Astrocyte (in vitro differentiated cells and primary cell): Measurements from ENCODE around the gene EVX1. TPM values are rescaled to one million over a fixed set of nuclear protein-coding genes. Genes with fewer than 3 reads are reported as not detected.

Source experiments
- DNase-seq: peaks from one replicate; pipeline ENCODE4 v3.0.0-alpha.2; 2010; ENCODE audit warnings: low read depth
- FAIRE-seq: peaks from 2 replicates; lab custom pipeline; 2011; peaks lifted over from hg19 to GRCh38; lab: Jason Lieb, UNC
- H2AFZ ChIP-seq: 2 replicates; pipeline ENCODE4 v1.6.0; 2012; ENCODE audit warnings: low read depth, low read length, inconsistent platforms
- H3K27ac ChIP-seq: 2 replicates; pipeline ENCODE4 v1.5.1; 2011; ENCODE audit warnings: low read depth, low read length, inconsistent platforms
- H3K27me3 ChIP-seq: 2 replicates; pipeline ENCODE4 v1.6.0; 2011; ENCODE audit warnings: low read length, inconsistent platforms; ENCODE audit not compliant: insufficient read depth
- H3K36me3 ChIP-seq: 2 replicates; pipeline ENCODE4 v1.5.1; 2011; ENCODE audit warnings: low read length, inconsistent platforms; ENCODE audit not compliant: insufficient read depth
- H3K4me1 ChIP-seq: 2 replicates; pipeline ENCODE4 v1.5.1; 2011; ENCODE audit warnings: low read length, inconsistent platforms; ENCODE audit not compliant: insufficient read depth
- H3K4me2 ChIP-seq: 2 replicates; pipeline ENCODE4 v1.6.0; 2012; ENCODE audit warnings: low read length, inconsistent platforms
- H3K4me3 ChIP-seq: 2 replicates; pipeline ENCODE4 v1.5.1; 2011; ENCODE audit warnings: low read depth, mild to moderate bottlenecking, low read length, inconsistent platforms; ENCODE audit not compliant: insufficient read depth
- H3K79me2 ChIP-seq: 2 replicates; pipeline ENCODE4 v1.6.0; 2012; ENCODE audit warnings: mild to moderate bottlenecking, low read length, inconsistent platforms; ENCODE audit not compliant: insufficient read depth
- H3K9ac ChIP-seq: 2 replicates; pipeline ENCODE4 v1.6.0; 2012; ENCODE audit warnings: mild to moderate bottlenecking, low read length, inconsistent platforms
- H3K9me3 ChIP-seq: 2 replicates; pipeline ENCODE4 v1.5.1; 2012; ENCODE audit warnings: low read depth, mild to moderate bottlenecking, low read length, inconsistent platforms; ENCODE audit not compliant: insufficient read depth
- H4K20me1 ChIP-seq: 2 replicates; pipeline ENCODE4 v1.6.0; 2012; ENCODE audit warnings: low read length, inconsistent platforms; ENCODE audit not compliant: insufficient read depth
- H3K27ac Mint-ChIP-seq: one replicate; pipeline ENCODE4 v1.8.0; 2021; ENCODE audit warnings: mild to moderate bottlenecking, mixed read lengths; ENCODE audit not compliant: unreplicated experiment
- H3K27me3 Mint-ChIP-seq: one replicate; pipeline ENCODE4 v1.8.0; 2021; ENCODE audit warnings: low read depth, mixed read lengths; ENCODE audit not compliant: unreplicated experiment
- H3K36me3 Mint-ChIP-seq: one replicate; pipeline ENCODE4 v1.8.0; 2021; ENCODE audit warnings: low read depth, mixed read lengths; ENCODE audit not compliant: unreplicated experiment
- H3K4me1 Mint-ChIP-seq: one replicate; pipeline ENCODE4 v1.8.0; 2021; ENCODE audit warnings: low read depth, mixed read lengths; ENCODE audit not compliant: unreplicated experiment
- H3K4me3 Mint-ChIP-seq: one replicate; pipeline ENCODE4 v1.8.0; 2021; ENCODE audit warnings: mild to moderate bottlenecking, moderate library complexity, mixed read lengths; ENCODE audit not compliant: unreplicated experiment
- H3K9me3 Mint-ChIP-seq: one replicate; pipeline ENCODE4 v1.8.0; 2021; ENCODE audit warnings: mild to moderate bottlenecking, mixed read lengths; ENCODE audit not compliant: unreplicated experiment
- CTCF ChIP-seq: IDR thresholded peaks from 2 replicates; pipeline ENCODE4 v1.5.1; 2011; ENCODE audit warnings: low read depth, mild to moderate bottlenecking, inconsistent platforms, low read length, moderate library complexity; ENCODE audit not compliant: insufficient read depth
- EZH2 ChIP-seq: IDR thresholded peaks from 2 replicates; pipeline ENCODE4 v1.6.1; 2012; ENCODE audit warnings: mild to moderate bottlenecking, low read length, inconsistent platforms; ENCODE audit not compliant: insufficient read depth
- total RNA-seq: library from RNA; stranded (reverse); gene quantifications from 2 replicates; pipeline ENCODE4 v1.2.1, GENCODE V29; 2021

The EVX1 gene
- total RNA-seq, 1 donor from 2014 or later = not detected

- Mint-ChIP-seq H3K4me3 (no peak overlapping the region), H3K36me3 (no peaks in the 10 kb centered on the region), H3K27ac (no peak overlapping the region), H3K9me3 (peaks cover 12% of the 10 kb centered on the region), H3K27me3 (peaks cover 84% of the 10 kb centered on the region), H3K4me1 (peaks cover 13% of the 10 kb centered on the region)
- DNase-seq (peak; percentile 6), FAIRE-seq (peak; percentile 13)
- Histone ChIP-seq H4K20me1 (peaks cover 3% of the 10 kb centered on the region), H3K27ac (no peak overlapping the region), H2AFZ (no peak overlapping the region), H3K36me3 (no peaks in the 10 kb centered on the region), H3K4me1 (peaks cover 8% of the 10 kb centered on the region), H3K27me3 (peaks cover 91% of the 10 kb centered on the region), H3K79me2 (no peaks in the 10 kb centered on the region), H3K4me3 (no peak overlapping the region), H3K9ac (no peak overlapping the region), H3K4me2 (no peak overlapping the region), H3K9me3 (no peaks in the 10 kb centered on the region)
- no peak for TF ChIP-seq EZH2
- no peak for TF ChIP-seq CTCF
Measured at GRCh38 chr7:27237735-27238334, 4.8 kb upstream of the EVX1 start.

- Mint-ChIP-seq H3K36me3 (peaks cover 1% of the 10 kb centered on the region), H3K4me1 (peaks cover 13% of the 10 kb centered on the region), H3K27ac (no peak overlapping the region), H3K9me3 (peaks cover 12% of the 10 kb centered on the region), H3K4me3 (peak overlapping the region; percentile 20), H3K27me3 (peaks cover 80% of the 10 kb centered on the region)
- Histone ChIP-seq H3K9ac (no peak overlapping the region), H3K4me3 (no peak overlapping the region), H3K79me2 (no peaks in the 10 kb centered on the region), H3K4me1 (peaks cover 8% of the 10 kb centered on the region), H3K36me3 (no peaks in the 10 kb centered on the region), H3K9me3 (no peaks in the 10 kb centered on the region), H4K20me1 (peaks cover 3% of the 10 kb centered on the region), H2AFZ (no peak overlapping the region), H3K27ac (no peak overlapping the region), H3K4me2 (peak overlapping the region; percentile 46), H3K27me3 (peaks cover 94% of the 10 kb centered on the region)
- FAIRE-seq = no peak
- DNase-seq = no peak
- no peak for TF ChIP-seq EZH2
- TF ChIP-seq CTCF = no peak
Measured at GRCh38 chr7:27238979-27239386, 3.6 kb upstream of the EVX1 start.

- peaks cover 8% of the 10 kb centered on the region for H3K4me1 ChIP-seq
- peaks cover 80% of the 10 kb centered on the region for H3K27me3 Mint-ChIP-seq
- H3K4me3 Mint-ChIP-seq = no peak overlapping the region
- H3K4me1 Mint-ChIP-seq = peaks cover 13% of the 10 kb centered on the region
- no peaks in the 10 kb centered on the region for H3K79me2 ChIP-seq
- H3K36me3 ChIP-seq = no peaks in the 10 kb centered on the region
- H3K9me3 ChIP-seq = peaks cover 1% of the 10 kb centered on the region
- H2AFZ ChIP-seq = no peak overlapping the region
- peaks cover 15% of the 10 kb centered on the region for H3K9me3 Mint-ChIP-seq
- no peak overlapping the region for H3K4me3 ChIP-seq
- H4K20me1 ChIP-seq = peaks cover 3% of the 10 kb centered on the region
- peak overlapping the region; percentile 46 for H3K4me2 ChIP-seq
- DNase-seq (no peak), FAIRE-seq (no peak)
- peaks cover 4% of the 10 kb centered on the region for H3K36me3 Mint-ChIP-seq
- TF ChIP-seq EZH2 (no peak), CTCF (no peak)
- H3K27ac ChIP-seq = no peak overlapping the region
- peaks cover 95% of the 10 kb centered on the region for H3K27me3 ChIP-seq
- H3K9ac ChIP-seq = no peak overlapping the region
- H3K27ac Mint-ChIP-seq = no peak overlapping the region
Measured at GRCh38 chr7:27239387-27240014, 3.1 kb upstream of the EVX1 start.
